Activated CD4-positive, alpha-beta T cell treated with anti-CD3 and anti-CD28 coated beads, Interleukin-10, Interleukin-2, amounts not matched to agents 100 ng/mL and 50 ng/mL, durations not matched to agents 16 hours and 8 hours (primary cell): Measurements from ENCODE around the gene WDFY1.

Experiments
- DNase-seq: peaks from one replicate; pipeline ENCODE4 v3.0.0-alpha.2; 2020

WDFY1 gene

DNA sequence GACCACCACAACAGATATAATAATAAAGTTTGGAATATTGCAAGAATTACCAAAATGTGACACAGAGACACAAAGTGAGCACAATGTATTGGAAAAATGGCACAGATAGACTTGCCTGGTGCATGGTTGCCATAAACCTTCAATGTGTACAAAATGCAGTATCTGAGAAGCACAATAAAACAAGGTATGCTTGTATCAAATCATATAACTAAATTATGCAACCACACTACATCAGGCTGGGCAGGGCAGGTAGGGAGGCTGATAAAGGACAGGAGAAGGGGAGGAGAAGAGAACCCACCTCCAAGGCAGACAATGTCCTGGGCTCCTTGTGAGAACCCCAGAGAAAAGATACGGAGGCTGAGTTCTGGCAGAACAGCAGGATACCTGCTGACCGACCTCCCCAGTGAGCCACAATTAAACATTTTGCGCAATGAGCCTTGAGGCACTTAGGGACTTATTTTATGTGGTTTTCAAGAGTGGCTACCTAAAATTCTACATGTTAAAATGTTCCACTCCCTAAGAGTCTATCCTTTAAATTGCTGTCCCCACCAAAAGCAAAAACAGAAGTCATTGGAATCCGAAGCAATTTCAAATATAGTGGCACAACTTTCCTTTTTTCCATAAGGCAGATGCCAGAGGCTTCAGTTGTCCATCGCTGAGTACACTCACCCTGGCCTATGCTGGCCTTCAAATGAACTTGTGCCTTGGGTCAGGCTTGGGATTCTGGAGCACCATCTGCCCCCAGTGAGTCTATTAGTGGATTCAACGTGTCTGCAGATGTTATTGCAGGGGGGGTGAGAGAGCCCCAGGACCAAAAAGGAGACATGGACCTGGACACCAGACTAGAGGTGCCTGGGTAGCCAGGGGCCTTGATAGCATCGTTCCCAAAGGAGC lies 16.8 kb downstream of the WDFY1 start:
- DNase-seq, result no peak

DNA sequence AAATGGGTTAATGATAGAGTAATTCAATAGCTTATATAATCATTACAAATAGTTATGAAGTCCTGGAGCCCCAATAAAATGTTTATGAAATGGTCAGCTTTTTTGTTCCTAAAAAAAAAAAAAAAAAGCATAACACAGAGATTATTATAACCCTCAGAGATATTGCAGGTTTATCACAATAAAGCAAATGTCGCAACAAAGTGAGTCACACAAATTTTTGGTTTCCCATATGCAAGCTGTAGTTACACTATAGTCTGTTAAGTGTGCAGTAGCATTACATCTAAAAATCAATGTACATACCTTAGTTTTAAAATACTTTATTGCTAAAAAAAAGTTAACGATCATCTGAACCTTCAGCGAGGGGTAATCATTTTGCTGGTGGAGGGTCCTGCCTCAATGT lies 20.0 kb downstream of the WDFY1 start:
- no peak for DNase-seq

DNA sequence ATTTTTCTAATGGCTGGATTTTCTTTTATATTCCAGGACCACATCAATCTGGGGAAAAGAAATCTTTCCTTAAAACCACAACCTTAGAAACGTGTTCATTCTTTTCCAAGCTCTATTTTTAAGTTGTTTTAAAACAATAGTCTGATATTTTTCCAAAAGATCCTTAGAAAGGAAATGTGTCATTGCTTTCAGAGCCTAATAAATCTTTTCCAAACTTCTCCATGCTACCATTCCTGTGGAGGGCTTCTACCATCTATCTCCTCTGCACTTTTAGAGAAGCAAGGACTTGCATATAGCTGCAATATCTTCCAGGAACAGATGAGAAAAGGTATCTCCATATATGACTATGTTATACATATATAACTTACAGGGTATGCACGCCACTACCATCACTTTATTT lies 21.2 kb downstream of the WDFY1 start:
- no peak for DNase-seq

DNA sequence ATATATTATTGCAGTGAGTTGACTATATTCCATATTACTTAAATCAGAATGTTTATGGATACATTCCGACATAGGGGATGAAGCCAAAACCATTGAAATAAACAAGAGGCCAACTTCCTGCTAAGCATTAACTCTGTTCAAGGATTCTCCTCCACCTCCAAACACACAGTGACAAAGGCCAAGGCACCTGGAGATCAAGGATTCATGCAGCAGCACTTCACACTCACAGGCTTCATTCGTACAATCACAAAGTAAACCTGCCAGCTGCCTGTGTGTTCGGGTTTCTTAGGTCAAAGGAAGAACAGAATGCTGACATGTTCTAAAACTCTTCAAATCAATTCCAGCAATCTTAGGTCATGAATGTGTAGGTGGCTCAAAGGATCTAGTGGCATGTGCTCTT lies 22.8 kb downstream of the WDFY1 start:
- no peak for DNase-seq

- DNase-seq, result no peak
Measured at GRCh38 chr2:223921204-223921603, 23.9 kb downstream of the WDFY1 start.

DNA sequence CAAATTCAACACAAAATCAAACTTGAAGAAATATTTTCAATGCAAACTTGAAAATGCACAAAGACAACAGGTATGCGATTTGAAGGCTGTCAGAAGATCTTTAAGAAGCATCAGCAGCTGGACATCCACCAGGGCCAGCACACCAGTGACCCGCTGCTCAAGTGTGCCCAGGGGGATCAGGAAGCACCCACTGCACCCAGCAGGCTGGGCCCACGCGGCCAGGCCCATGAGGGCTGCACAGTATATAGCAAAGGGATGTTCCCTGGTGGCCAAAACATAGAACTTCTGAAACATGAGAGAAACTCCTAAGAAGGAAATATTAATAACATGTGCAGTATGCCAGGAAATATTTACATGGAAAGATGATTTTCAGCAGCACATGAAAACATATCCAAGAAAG lies 25.0 kb downstream of the WDFY1 start:
- no peak for DNase-seq

DNA sequence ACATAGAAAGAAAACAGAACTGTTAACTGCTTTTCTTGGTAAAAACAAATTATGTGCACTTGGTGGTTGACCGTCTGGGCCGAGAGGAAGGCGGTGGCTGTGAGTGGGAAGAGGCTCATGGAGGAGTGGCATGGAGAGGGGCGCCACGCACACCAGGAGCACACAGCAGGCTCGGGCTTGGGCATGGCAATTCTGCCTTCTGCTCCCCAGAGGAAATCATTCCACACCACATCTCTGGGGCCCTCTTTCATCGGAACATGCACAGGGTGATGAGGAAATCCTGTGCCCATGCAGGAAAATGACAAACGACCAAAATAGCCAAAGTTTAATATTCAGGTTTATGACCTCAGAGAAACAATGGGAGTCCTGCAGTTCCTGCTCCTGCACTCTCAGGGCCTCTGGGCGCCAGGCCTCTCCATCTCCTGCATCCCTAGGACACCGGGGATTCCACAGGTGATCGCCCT lies 26.4 kb downstream of the WDFY1 start:
- no peak for DNase-seq

- DNase-seq, result no peak
Measured at GRCh38 chr2:223916181-223916920, 28.8 kb downstream of the WDFY1 start.

- DNase-seq, result no peak
Measured at GRCh38 chr2:223915071-223915470, 30.1 kb downstream of the WDFY1 start.

- no peak for DNase-seq
Measured at GRCh38 chr2:223914324-223914723, 30.8 kb downstream of the WDFY1 start.

DNA sequence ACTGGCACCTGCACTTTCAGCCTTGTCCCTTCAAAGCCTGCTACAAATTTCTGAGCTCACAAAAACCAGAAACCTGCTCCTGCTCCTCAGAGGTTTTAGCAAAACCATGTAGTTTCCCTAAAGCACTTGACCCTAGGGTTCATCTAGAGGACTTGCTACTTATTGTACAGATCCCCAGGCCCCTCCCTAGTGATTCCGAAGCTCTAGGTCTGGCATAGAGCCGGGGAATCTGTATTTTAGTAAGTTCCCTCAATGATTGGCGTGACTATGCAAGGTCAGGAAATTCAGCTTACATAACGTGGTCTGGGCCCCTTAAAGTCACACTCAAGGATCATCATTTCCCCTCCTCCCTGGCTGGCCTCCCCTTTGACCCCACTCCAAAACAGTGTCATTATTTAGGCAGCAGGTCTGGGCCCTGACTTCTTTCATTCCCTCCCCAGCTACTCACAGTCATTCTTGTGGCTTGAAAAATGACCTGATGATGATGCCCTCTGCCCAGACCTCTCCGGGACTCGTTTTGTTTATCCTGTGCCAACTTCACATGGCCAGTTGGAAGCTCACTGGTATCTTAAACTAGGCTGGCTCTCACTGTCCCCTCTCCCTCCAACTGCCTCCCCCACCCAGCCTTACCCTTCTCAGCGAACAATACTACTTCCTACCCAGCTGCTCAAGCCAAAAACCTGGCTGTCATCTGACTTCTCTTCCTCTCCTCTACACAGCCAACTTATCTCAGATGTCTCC lies 36.0 kb downstream of the WDFY1 start:
- no peak for DNase-seq

- no peak for DNase-seq
Measured at GRCh38 chr2:223908304-223908998, 36.7 kb downstream of the WDFY1 start.

DNA sequence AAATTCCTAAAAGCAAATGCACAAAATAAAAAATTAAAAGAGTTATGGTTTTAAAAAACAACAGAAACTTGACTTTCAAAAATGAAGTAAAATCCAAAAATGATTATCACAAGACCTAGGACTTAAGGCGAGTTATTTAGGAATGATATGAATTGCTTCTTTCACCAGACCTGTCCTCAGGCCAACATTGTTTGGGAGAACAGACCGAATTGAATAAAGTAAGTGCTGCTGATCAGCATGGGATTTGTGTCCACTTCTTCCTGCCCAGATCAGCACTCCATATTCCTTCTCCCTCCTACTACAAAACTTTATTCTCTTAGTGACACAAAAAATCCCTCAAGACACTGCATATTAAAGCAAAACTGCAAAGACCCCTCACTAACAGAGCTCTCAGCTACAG lies 39.1 kb downstream of the WDFY1 start:
- no peak for DNase-seq

GRCh38 chr2:223901854-223902253 lies 43.3 kb downstream of the WDFY1 start:
- DNase-seq, result no peak

GRCh38 chr2:223901311-223901710 lies 43.8 kb downstream of the WDFY1 start:
- DNase-seq, result no peak

DNA sequence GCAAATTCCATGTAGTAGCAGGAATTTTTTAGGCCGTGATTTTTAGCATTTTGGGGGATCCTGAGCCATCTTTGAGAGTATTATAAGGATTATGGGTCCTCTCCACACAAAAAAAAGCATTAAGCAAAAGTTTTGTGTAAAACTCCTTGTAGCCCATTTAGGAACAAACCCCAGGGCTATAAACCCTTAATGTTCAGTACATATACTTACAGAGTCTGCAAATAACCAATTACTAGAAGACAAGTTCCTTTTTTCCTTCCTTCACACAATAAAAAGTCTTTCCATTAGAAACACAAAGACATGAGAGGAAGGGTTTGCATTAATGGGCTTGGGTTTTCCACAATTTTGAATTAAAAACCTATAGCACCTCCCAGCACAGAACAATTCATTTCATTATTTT lies 44.6 kb downstream of the WDFY1 start:
- DNase-seq, result no peak

DNA sequence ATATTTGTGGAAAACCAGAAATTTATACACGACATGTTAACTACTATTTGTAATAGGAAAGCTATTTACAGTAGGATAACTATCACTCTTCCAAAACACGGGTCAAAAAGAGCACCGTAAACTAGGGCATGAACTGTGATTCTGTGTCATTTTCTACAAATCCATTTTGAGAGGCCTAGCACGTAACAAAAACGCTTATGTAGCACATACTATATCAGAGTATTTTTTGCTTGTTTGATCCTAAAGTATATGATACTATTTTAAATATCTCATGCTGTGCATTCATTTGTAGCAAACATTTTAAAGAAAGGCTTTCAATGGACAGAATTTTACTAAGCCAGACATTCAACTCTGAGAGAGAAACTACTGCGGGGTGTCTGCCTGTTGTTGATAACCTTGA lies 45.1 kb downstream of the WDFY1 start:
- no peak for DNase-seq

DNA sequence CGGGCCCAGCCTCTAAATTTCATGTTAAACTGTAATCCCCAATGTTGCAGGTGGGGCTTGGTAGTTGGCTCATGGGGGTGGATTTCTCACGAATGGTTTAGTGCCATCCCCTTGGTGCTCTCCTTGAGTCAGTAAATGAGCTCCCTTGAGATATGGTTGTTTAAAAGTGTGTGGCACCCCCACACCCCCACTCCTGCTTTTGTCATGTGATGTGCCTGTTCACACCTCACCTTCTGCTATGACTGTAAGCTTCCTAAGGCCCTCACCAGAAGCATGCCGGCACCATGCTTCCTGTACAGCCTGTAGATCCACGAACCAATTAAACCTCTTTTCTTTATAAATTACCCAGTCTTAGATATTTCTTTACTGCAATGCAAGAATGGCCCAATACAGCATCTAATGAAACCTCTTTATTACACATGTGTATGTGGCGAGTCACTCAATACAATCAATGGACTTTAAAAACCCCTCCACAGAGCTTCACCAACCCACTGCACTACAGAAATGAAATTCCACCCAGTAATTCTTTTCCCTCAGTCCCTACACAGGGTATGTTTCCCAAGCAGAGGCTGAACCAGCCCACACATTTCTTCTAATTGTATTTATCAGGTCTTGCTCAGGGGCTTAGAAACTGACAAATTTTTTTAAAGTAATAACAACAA lies 47.3 kb downstream of the WDFY1 start:
- peak; percentile 76 for DNase-seq

DNA sequence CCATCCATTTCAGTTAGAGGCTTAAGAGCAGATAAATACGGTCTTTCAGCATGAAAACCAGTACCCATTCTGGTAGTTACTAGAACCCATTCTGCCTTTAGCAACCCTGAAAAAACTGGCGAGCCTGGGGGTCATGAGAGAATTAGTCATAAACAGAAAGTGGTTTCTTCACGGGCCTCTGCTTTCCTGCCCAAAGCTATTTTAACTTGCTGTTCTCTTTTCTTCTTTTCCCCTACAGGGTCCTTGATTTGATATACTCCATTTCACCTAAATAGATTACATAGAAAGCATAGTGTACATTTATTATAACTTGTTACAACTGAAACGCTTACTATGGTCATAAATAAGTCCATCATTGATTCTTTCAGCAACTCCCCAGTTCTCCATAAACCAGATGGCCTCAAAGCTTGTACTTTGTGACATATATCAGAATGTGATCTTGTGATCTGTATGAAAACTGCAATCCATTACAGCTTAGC lies 48.3 kb downstream of the WDFY1 start:
- DNase-seq, result peak; percentile 83

DNA sequence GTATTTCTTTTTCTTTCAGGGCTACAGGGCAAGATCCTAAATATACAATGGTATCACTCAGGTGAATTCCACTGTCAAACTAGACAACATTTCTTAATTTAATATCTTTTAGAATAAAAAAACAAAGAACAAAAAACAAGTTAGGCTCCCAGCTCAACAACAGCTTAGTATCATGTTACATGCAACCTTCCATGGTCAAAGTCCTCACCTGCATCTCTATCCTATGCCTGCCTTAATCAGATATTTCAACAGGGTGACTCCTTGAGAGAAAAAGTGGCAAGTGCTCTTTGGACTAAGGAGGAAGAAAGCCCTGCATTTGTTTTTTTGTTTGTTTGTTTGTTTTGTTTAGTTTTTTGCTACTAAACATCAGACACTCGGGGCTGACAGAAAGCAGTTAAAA lies 50.2 kb downstream of the WDFY1 start:
- DNase-seq, result no peak

DNA sequence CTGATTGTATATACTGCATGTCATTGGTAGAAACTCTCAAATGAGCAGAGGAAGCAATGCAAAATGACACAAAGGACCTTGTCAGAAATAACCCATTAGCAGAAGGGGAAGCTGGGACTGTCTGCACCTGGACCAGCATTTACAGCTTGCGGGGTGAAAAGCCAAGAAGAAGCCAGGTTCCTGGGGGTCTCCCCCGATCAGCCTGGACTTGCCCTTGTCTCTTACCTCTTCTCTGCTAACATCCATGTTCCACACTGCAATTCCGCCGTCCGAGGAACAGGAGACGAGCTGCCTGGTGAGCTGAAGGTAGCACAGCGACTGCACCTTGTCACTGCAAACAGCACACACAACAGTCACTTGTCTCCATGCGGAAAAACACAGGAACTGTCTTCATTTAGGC lies 51.1 kb downstream of the WDFY1 start:
- DNase-seq, result no peak

DNA sequence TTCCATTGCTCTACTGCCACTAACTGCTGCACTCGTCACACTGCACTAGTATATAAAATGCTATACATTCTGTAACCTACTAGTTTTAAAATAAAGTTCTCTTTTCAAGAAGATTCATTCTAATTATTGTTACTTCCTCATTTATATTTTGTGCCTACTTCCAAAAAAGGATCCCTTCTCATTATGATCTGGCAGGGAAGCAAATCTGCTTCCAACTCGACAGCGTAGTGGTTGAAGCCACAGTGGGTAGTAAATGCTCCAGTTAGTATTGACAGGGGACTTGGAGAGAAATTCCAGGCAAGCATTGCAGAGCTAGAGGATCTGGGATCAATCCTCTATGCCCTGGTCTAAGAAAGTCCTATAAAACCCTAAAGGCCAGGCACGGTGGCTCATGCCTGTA lies 54.4 kb downstream of the WDFY1 start:
- DNase-seq, result no peak
